ENCODE results near the gene SCNN1B.

SCNN1B gene

DNA sequence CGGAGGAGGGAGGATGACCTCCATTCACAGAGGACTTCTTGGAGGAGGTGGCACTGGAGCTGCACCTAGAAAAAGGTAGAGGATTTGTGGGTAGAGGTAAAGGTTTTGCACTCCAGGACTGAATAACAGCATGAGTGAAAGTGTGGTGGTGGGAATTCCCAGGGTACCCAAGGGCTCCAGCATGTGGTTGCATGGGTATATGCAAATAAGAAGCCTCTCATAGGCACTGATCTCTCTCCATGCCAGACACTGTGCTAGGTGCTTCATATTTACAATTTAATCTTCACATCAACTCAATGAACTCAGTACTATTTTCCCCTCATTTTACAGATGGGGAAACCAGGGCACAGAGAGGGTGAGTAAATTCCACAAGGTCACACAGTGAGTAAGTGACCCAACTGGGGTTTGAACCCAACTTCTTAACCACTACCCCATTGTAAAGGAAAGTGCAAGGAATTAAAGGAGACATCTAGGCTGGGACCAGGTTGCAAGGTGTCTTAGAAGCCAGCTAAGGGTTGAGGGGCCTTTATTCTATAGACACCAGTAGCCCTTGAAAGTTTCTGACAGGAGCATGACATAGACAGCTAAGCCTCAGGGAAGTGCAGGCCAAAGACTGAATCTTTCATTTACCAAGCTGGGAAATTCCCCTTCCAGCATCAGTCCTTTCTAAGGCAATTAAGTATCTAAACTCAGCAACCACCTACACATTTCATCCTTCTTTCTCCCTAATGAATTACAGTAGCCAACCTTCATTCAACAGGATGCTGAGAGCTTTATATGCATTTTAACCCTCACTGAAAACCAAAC is 21.3 kb downstream of the SCNN1B start:
- no peak for FAIRE-seq

DNA sequence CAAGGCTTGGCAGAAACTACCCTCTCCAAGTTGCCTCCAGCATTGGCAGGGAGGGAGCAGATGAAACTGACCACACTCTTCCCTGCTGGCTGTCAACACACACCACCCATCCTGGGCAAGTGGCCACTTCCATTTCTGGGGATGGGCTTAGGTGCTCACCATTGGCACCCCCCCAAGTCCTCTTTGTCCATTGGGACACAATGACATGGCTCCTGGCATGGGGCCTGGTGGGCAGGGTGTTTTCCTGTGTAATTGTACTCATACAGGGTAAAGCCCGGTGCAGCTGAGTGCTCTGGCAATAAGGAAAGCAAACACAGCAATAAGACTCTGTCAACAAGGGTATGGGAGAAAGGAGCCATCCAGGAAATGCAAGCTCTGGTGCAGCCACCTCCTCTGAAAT is 22.6 kb downstream of the SCNN1B start:
- FAIRE-seq, result no peak

DNA sequence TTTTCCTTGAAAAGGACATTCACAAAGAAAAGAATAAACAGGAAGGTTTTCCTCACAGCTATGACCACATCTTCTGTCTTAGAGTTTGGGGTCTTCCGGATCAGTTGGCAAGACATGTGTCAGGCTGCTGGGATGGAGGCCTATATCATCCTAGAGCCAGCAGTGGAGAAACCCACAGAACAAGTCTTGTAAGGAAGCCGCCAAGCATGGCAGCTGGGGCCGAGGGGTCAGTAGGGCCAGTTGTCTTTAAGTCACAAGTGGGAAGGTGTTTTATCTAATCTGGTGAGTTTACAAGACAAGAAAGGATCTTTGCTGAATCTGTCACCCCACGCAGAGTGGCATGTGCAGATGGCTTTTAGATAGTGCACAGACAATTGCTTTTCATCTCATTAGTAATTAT is 25.7 kb downstream of the SCNN1B start:
- FAIRE-seq, result no peak

DNA sequence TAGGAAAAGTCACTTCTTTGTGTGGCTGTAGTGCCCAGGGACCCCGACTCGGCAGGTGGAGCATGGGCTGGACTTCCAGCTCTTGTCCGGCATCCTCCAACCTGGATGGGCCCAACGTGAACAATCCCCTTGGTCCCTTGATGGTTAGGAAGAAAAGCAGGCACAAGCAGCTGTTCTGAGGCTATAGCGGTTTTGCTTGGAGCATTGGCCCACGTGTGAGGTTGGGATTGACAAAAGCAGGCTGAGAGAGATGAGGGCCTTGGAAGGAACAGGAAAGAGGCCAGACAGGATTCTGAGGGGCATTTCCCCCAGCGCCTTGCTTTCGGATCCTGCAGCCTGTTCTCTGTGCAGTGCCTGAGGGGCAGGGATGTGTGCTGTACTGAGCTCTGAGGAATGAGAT is 28.1 kb downstream of the SCNN1B start:
- FAIRE-seq, result no peak

DNA sequence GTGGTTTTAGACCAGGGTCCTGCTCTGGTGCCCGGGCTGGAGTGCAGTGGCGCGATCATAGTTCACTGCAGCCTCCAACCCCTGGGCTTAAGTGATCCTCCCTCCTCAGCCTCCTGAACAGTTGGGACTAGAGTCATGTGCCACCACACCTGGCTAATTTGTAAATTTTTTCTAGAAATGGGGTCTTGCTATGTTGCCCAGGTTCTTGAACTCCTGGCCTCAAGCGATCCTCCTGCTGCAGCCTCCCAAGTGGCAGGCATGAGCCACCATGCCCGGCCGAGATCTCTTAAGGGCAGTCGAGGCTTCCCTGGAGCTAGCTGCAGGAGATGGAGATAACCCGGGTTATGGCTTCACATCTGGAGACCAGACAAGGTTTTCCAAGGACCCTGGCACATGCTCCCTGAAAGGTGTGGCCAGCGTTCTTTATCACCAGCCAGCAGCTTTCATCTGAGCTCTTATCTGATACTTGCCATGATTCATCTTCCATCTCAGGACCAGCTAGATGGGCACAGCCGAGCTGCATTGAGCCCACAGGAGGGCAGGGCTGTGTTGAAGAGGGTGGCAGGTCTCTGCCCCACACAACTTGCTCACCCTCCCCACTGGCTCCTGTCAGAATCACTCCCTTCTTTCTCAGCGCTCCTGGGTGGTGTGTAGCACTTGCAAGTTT is 28.6 kb downstream of the SCNN1B start:
- no peak for FAIRE-seq

DNA sequence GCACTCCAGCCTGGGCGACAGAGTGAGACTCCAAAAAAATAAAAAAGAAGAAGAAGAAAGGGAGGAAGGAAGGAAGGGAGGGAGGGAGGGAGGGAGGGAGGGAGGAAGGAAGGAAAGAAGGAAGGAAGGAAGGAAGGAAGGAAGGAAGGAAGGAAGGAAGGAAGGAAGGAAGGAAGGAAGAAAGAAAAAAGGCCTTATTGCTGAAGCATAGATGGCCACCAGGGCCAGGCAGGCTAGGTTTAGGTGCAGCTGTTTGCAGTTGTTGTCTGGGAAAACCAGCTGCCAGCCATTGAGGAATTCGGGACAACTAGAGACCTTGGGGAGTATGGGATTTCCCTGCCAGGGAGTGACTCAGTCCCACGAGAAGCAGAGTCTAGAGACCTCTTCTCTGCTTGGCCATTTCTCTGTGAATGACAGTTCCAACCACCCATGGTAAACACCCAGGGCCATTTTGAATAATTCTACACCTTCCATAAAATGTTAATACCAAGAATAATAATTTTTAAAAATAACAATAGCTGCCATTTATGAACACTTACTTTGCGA is 31.0 kb downstream of the SCNN1B start:
- no peak for FAIRE-seq

DNA sequence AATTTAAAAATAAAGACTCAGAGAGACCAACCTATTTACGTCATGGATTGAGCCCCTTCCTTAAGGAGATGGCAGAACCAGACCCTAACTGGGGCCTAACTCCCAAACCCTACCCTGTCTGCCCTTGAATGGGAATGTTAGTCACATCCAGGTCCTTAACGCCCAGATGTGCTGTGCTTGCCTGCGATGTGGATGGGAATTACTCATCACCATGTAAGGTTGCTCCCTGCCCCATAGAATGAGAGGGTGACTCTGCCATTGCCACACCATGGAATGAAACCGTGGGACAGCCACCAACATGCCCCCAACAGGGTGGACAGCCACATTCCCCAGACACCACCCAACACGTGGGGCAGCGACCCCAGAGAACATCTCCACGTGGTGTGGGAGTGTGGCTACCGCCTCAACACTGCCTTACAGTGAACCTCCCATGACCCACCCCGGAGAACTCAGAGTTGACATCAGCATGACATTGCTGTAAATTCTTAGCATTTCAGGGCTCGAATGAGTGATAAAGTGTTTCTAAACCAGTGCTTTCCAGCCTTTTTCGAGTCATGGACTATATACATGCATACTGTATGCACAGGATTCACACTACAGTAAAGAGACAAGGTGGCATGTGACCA is 31.8 kb downstream of the SCNN1B start:
- no peak for FAIRE-seq

DNA sequence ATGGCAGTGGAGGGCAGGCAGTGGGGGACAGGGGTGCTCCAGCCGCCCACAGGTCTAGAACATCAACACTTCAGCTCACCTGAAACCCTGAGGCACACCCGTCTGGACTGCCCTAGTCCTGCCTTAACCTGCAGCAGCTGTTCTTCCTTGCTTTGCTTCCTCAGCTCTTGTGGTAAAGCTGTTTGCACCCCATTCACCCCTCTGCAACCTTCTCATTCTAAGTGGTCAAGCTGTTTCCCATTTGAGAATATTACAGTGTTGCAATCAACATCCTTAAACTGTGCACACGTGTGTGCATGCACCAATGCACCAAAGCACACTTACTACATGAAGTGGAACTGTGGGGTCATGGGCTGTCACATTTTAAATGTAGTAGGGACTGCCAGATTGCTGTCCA is 32.4 kb downstream of the SCNN1B start:
- no peak for FAIRE-seq

DNA sequence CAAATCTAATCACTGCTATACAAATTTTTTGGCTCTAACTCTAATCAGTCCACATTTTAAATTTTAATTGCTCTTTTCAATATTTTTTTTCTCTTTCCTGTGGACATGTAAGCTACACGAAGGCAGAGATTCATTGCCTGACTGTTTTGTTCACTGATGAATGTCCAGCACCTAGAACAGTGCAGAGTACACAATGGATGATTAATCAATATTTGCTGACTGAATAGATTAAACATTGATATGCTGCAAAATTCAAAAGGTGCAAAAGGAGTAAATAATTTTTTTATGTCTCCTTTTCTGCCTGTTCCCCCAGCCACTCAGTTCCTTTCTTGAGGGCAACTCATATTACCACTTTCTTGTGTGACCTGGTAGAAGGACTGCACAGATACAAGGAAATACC is 32.8 kb downstream of the SCNN1B start:
- no peak for FAIRE-seq

DNA sequence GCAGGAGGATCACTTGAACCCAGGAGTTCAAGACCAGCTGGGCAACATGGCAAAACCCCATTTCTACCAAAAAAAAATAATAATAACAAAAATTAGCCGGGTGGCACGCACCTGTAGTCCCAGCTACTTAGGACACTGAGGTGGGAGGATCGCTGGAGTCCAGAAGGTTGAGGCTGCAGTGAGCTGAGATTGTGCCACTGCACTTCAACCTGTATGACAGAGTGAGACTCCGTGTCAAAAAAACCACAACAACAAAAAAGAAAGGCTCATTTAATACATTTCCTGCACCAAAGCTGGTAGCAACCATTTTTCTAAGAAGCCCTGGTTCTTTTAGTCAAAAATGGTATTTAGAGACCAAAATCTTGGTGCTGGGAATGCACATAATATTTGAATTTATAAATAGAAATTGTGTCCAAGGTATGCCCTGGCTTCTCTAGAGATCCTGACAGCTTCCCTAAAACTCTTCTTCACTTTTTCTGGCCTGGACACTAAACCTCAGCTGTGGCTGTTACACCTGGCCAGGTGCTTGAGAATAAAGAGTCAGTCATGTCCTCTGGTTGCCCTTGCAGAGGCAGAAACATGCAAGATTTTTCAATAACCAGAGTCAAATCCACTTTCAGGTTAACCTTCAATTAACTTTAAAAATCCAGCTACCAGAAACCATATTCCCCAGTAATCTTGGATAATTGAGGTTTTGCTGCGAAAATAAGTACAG is 35.9 kb downstream of the SCNN1B start:
- no peak for FAIRE-seq

DNA sequence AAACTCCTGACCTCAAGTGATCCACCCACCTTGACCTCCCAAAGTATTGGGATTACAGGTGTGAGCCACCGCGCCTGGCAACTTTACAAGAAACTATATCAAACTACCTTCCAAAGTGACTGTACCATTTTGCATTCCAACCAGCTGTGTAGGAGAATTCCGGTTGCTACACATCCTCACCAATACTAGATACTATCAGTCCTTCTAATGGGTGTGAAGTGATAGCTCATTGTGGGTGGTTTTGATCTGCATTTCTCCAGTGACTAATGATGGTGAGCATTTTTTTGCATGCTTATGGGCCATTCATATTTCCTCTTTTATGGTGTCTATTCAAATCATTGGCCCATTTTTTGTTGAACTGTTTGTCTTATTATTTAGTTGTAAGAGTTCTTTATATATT is 37.7 kb downstream of the SCNN1B start:
- FAIRE-seq, result no peak

DNA sequence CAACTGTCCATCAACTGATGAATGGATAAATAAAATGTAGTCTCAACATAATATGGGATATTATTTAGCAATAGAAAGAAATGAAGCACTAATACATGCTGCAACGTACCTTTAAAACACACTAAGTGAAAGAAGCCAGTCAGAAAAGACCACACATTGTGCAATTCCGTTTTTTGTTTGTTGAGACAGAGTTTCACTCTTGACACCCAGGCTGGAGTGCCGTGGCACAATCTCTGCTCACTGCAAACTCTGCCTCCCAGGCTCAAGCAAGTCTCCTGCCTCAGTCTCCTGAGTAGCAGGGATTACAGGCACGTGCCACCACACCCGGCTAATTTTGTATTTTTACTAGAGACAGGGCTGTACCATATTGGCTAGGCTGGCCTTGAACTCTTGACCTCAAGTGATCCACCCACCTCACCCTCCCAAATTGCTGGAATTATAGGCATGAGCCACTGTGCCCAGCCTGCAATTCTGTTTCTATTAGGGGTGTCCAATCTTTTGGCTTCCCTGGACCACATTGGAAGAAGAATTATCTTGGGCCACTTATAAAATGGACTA is 40.1 kb downstream of the SCNN1B start:
- no peak for FAIRE-seq

DNA sequence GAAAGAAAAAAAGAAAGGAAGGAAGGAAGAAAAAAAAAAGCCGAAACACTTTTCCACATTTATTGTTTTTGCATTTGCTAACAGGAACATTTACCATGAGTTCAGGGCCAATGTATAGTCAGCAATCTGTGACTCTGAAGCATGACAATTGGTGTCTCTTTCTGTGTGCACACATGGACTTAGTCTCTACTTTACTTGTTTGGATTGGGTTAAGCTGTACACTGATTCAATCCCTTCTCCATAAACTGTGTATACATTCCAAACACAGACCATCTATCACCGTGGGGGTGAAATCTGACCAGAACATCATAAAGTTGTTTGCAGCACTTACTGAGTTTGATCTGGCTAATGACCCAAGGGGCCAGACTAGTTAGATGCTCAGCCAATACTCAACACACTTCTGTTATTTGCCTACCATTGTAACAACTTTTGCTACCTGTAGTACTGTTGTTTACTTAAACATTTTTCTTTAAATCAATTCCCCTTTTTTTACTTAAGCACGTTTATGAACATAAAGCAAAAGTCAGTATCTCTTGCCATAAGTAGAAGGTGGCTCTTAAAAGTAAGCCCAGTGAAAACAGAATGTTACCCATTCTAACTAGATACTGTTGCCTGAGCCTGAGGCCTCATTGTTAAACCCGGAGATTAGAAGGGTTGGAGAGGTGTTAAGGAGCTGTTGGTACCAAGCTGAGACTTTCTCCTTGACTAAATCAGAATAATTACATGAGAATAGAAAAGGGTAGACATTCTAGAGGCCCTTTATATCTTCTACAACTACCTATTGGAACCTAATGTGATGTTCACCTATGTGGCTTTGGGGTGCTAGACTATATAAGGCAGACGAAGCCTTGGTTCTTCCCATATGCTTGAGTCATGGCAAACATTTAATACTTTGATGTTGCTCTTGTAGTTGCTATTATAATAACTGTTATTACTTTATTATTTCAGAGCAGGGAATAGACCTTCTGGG is 41.8 kb downstream of the SCNN1B start:
- no peak for FAIRE-seq

DNA sequence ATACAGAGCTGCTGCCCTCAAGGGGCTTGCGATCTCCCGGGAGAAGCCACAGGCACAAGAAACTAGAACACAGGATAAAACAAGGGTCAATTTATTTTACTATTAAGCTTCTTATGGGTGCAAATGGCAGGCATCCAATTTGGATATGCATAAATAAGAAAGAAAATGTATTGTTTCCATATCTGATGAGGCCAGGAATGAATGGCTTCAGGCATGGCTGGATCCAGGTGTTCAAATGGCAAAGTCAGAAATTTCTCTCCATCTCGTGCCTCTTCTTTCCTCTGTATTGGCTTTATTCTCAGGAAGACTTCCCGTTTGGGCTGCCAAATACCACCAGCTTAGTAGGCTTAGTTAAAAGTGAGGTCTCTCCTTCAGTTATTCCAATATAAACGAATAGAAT is 43.1 kb downstream of the SCNN1B start:
- FAIRE-seq, result no peak

DNA sequence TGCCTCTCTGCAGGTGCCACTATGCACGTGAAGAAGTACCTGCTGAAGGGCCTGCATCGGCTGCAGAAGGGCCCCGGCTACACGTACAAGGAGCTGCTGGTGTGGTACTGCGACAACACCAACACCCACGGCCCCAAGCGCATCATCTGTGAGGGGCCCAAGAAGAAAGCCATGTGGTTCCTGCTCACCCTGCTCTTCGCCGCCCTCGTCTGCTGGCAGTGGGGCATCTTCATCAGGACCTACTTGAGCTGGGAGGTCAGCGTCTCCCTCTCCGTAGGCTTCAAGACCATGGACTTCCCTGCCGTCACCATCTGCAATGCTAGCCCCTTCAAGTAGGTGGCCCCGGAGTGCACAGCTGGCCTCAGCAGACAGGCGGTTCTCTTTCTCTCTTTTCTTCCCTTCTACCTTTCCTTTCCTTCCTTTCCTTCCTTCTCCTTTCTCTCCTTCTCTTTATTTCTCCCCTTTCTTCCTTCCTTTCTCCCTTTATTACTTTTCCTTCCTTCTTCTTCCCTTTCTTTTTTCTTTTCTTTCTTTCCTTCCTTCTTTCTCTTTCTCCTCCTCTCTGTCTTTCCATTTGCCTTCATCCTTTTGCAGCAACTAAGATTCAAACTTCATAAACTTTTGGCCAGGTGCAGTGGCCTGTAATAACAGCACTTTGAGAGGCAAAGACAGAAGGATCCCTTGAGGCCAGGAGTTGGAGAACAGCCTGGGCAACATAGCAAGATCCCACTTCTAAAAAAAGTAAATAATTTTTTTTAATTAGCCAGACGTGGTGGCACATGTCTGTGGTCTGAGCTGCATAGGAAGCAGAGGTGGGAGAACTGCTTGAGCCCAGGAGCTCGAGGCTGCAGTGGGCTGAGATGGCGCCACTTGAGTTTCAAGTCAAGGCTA is 46.7 kb downstream of the SCNN1B start:
- FAIRE-seq, result no peak

DNA sequence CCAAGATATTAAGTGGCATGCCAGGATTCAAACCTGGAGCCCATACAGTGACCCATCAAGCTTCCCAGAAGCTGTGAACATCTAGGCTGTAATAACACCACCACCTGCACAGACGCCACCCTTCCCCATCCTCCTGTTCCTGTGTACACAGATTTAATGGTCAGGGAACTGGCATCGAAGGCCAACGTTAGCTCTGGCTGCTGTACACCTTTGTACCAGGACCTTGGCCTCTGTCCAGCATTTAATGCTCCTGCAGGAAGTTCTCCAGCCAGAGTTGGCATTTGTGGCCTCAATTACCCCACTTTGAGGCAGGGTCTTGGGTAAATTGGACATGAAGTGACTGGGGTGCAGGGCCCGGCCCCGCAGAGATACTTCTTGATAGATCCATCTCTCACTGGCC is 49.3 kb downstream of the SCNN1B start:
- FAIRE-seq, result no peak

DNA sequence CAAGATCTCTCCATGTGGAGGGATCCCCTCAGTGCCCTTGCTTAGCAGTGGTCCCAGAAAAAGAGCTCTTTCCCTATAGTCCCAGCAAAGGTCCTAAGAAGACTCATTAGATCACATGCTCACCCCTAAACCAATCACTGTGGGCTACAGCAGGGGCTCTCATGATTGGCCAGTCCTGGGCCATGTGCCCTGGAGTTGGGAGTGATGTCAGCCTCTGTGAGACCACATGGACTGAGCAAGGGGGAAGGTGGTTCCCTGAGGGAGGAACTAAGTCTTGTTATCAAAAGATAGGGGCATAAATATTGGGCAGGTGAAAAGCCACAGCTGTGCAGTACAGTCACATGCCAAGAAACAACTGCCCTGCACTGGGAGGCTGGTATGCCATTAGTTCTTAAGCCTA is 51.3 kb downstream of the SCNN1B start:
- no peak for FAIRE-seq

DNA sequence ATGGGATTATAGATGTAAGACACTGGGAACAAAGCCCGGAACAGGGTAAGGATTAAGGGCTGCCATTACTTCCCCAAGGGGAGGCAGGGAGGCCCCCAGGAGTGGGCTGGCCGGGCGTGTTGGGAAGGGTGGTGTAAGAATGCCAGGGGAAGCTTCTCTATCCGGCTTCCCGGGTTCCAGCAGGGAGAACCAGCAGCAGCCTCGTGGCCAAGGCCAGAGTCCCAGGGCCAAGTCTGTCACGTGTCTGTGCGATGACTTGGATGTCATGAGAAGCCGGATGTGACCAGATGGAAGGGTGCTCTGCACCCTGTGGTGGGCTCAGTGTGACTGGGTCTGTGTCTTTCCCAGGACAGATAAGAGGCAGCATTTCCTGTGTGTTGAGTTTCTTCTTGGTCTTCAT is 52.1 kb downstream of the SCNN1B start:
- FAIRE-seq, result no peak

DNA sequence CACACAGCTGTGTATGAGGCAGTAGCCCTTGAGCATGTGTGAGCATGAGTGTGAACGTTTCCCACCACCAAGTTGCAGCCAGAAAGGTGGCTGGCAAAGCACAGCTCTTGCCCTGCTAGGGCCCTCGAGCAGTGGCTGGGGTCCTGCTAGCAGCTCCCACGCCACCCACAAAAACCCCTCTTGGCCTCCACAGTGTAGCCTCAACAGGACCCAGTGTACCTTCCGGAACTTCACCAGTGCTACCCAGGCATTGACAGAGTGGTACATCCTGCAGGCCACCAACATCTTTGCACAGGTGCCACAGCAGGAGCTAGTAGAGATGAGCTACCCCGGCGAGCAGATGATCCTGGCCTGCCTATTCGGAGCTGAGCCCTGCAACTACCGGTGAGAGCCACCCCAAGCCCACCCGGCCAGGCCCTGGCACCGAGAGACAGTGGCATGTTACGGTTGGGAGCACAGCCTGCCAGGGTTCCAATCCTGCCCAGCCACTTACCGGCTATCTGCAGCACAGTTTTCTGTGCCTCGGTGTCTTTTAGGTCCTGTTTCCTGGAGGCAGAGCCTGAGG is 53.1 kb downstream of the SCNN1B start:
- no peak for FAIRE-seq

DNA sequence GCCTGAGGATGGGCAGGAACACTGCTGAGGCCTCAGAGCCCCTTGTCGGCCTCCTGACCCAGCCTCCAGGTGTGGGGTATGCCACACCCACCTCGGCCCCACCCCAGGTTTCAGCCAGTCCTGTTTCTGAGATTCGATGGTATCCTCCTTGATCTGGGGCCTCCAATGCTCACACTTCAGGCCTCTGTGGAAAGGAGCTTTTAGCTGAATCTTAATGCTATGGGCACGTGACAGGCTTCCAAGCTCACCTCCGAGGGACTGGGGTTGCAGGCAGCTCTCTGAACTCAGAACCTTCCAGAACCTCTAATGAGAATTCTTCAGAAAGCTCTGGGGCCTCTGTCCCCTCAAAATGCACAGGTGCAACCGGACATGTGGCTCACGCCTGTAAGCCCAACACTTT is 54.8 kb downstream of the SCNN1B start:
- no peak for FAIRE-seq
